Testis (tissue), 3 donors: ENCODE results near the gene CCDC192. TPM values are rescaled to one million over a fixed set of nuclear protein-coding genes. Genes with fewer than 3 reads are reported as not detected.

Experiments
- DNase-seq: peaks from one replicate; pipeline ENCODE4 v3.0.0-alpha.2; 2019
- H3K27ac ChIP-seq, 2 donors: fragments of 200-600 bp; sonication (generic); one replicate each; pipeline ENCODE4 v1.5.1; 2019
- H3K27me3 ChIP-seq: fragments of 200-600 bp; sonication (generic); one replicate; pipeline ENCODE4 v1.5.1; 2019
- H3K36me3 ChIP-seq: fragments of 200-600 bp; sonication (generic); one replicate; pipeline ENCODE4 v1.5.1; 2017; ENCODE audit warnings: low read depth; ENCODE audit errors: missing control alignments
- H3K4me1 ChIP-seq: fragments of 200-600 bp; sonication (generic); one replicate; pipeline ENCODE4 v1.5.1; 2019
- H3K4me3 ChIP-seq, 2 donors: fragments of 200-600 bp; sonication (generic); one replicate each; pipeline ENCODE4 v1.5.1; 2017 to 2019
- H3K9me3 ChIP-seq: fragments of 200-600 bp; sonication (generic); one replicate; pipeline ENCODE4 v1.5.1; 2017
- POLR2A ChIP-seq: fragments of 450-650 bp; IDR thresholded peaks from one replicate; pipeline ENCODE4 v1.6.1; 2017; ENCODE audit warnings: antibody characterized with exemption, mild to moderate bottlenecking, moderate library complexity
- WGBS, 2 donors: methylation state at CpG; one replicate each; pipeline ENCODE4 v1.1.5; 2018; 5-methylcytosine and 5-hydroxymethylcytosine counted together
- intact Hi-C: fragments of 100-400 bp; cut with DNase I; formaldehyde crosslinking; loops from one replicate; pipeline ENCODE4 v1.15.1; 2023; ENCODE audit warnings: low total_unique reads
- polyA plus RNA-seq: library from polyadenylated mRNA; stranded (reverse); fragments of 350-450 nt; fragmentation: Illumina TruSeq; extraction: RNeasy Lipid Tissue Mini Kit (QIAGEN cat#74804); gene quantifications from one replicate; pipeline ENCODE4 v1.2.3, GENCODE V29; 2014; ENCODE audit warnings: low read depth, low replicate concordance; ENCODE audit not compliant: insufficient read depth
- total RNA-seq, 2 donors: library from RNA; depleted of rRNA; stranded (reverse); fragments of >200 nt; gene quantifications; one replicate each; pipeline ENCODE4 v1.2.3, GENCODE V29; 2016
- TF ChIP-seq, protein P1 (sequence below), 3 experiments: fragments of 450-650 bp in 2 of 3; fragments of 200-600 bp in 1 of 3; sonication (generic) in 1 of 3; IDR thresholded peaks; one replicate each; pipeline ENCODE4 v1.5.1; 2016 to 2019; ENCODE audit warnings: antibody characterized with exemption in 3 of 3, mild to moderate bottlenecking in 2 of 3, moderate library complexity in 1 of 3

The CCDC192 gene
- total and polyA plus RNA-seq, 3 donors from 2014 or later = 7.8 to 22.6 (median 12.9) TPM

DNA sequence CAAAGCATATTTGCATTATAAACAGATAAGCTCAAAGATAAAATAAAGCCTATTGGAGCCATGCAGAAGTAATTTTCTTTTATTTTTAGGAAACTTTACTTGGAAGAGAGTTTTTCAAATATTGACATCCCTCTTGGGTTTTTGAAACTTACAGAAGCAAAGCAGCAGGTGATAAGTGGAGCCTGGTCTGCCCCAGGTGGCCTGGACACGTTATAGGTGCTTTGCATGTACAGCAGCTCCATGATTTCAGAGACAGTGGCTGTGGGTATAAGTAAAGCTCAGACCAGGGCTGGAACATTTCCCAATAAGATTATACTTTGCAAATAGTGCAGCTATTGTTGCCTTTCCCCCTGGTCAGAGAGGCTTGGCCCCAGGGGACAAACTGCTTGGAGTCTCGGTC, 51.5 kb downstream of the CCDC192 start:
- Histone ChIP-seq H3K4me1 (no peaks in the 10 kb centered on the region), H3K27me3 (no peaks in the 10 kb centered on the region), H3K9me3 (no peaks in the 10 kb centered on the region), H3K36me3 (no peaks in the 10 kb centered on the region), H3K4me3 (no peak overlapping the region), H3K27ac (no peak overlapping the region)
- intact Hi-C loops = loop anchor here (10.0 kb wide), 1 partner anchor 370 kb away; no protein-coding TSS in a partner anchor
- WGBS, 2 donors = 71 to 77% methylated on average over 2 of the region's 2 CpGs
- DNase-seq = no peak
- TF ChIP-seq, protein P1, sequence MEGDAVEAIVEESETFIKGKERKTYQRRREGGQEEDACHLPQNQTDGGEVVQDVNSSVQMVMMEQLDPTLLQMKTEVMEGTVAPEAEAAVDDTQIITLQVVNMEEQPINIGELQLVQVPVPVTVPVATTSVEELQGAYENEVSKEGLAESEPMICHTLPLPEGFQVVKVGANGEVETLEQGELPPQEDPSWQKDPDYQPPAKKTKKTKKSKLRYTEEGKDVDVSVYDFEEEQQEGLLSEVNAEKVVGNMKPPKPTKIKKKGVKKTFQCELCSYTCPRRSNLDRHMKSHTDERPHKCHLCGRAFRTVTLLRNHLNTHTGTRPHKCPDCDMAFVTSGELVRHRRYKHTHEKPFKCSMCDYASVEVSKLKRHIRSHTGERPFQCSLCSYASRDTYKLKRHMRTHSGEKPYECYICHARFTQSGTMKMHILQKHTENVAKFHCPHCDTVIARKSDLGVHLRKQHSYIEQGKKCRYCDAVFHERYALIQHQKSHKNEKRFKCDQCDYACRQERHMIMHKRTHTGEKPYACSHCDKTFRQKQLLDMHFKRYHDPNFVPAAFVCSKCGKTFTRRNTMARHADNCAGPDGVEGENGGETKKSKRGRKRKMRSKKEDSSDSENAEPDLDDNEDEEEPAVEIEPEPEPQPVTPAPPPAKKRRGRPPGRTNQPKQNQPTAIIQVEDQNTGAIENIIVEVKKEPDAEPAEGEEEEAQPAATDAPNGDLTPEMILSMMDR (IDR thresholded peaks at IDR 0.05) = no peak
- TF ChIP-seq POLR2A = no peak

DNA sequence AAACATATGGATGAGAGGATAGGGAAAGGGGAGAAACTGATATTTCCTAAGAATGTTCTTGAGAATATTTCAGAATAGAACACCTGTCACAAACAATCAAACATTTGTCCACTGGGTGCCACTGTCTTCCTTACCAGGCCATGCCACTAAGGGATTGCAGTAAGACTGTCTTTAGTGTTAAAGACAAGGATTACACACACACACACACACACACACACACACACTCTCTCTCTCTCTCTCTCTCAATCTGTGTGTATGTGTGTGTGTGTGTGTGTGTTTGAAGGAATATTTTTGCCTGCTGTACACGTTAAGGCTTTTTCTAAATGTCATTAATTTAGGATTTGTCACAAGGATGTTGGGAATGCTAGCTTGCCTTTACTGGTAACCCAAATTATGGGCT, 54.4 kb downstream of the CCDC192 start:
- DNase-seq = peak; percentile 49
- H3K36me3 ChIP-seq = no peaks in the 10 kb centered on the region
- intact Hi-C loops = loop anchor here (10.0 kb wide), 1 partner anchor 373 kb away; no protein-coding TSS in a partner anchor

DNA sequence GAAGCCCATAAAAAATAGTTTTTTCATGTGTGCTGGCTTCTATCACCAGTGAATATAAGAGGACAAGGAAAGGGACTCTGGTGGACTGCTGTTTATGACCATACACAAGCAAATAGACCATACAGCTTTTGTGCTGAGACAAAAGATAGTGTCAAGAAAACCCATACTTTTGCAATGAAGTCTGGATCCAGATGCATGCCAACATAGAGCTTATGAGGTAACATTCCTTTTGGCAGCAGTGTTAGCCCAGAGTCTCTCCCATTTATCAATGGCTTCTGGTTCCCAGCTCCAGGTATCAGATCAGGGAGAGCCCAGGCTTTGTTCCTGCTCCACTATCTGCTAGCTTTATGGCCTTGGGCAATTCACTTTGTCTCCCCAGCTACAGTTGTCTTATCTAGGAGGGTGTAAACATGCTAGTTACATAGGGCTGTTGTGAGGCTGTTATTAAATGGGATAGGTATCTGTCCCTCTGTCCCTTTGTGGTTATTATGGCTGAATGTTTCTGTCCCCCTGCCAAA, 55.6 kb downstream of the CCDC192 start:
- intact Hi-C loops = loop anchor here (10.0 kb wide), 1 partner anchor 374 kb away; no protein-coding TSS in a partner anchor
- Histone ChIP-seq H3K36me3 (no peaks in the 10 kb centered on the region), H3K27ac (no peak overlapping the region), H3K4me3 (no peak overlapping the region), H3K9me3 (no peaks in the 10 kb centered on the region), H3K27me3 (no peaks in the 10 kb centered on the region), H3K4me1 (no peaks in the 10 kb centered on the region)
- TF ChIP-seq, protein P1 (IDR thresholded peaks at IDR 0.05) = no peak
- no peak for TF ChIP-seq POLR2A
- DNase-seq = no peak

More for the DNA sequence above, 54.4 kb downstream of the CCDC192 start:
- TF ChIP-seq POLR2A = no peak
- TF ChIP-seq, protein P1 (IDR thresholded peaks at IDR 0.05) = peak in 2 of 3 experiments; percentile 10 to 38
- WGBS, 2 donors = 75% methylated on average over 1 of the region's 1 CpG
- Histone ChIP-seq H3K27me3 (no peaks in the 10 kb centered on the region), H3K9me3 (no peaks in the 10 kb centered on the region), H3K4me3 (no peak overlapping the region), H3K4me1 (no peaks in the 10 kb centered on the region), H3K27ac (no peak overlapping the region)

DNA sequence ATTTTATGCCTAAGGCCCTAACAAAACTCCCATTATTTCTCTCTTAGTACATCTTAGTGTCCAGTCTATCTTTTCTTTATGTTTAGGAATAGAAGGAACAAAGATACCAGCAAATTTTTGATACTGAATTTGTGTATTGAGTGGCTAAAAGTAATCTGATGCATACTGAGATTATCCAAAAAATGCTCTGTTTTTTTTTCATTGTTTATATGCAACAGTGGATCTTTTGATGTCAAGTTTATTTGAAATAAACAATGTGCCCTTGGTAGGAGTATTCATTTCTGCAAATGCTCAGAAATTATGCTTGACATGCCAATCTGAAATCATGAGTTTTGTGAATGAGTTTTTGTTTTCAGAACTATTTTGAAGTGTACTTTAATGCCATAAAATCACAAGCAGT, 58.7 kb downstream of the CCDC192 start:
- Histone ChIP-seq H3K27me3 (no peaks in the 10 kb centered on the region), H3K27ac (no peak overlapping the region), H3K4me1 (no peaks in the 10 kb centered on the region), H3K9me3 (no peaks in the 10 kb centered on the region), H3K4me3 (no peak overlapping the region), H3K36me3 (no peaks in the 10 kb centered on the region)
- intact Hi-C loops = no loop called here
- TF ChIP-seq, protein P1 (IDR thresholded peaks at IDR 0.05) = no peak
- no peak for TF ChIP-seq POLR2A
- DNase-seq = no peak

DNA sequence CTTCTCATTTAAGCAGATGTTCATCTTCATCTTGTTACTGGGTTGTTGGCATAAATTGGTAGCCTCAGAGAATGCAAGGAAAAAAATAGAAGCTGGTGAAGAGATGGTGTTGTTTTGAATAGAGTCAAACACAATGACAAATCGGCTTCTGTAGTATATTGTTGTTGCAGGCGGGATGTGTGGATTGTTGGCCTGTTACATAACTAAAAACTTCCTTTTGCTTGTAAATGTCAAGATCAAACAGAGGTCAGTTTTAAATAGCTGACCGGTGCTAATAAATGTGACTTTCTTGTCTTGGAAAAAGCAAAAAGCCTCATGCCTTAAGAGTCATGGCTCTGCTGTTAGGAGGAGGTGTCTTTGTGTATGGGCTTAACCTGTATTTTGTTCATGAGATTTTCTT, 59.2 kb downstream of the CCDC192 start:
- H3K4me3 ChIP-seq = no peak overlapping the region
- H3K4me1 ChIP-seq = no peaks in the 10 kb centered on the region
- H3K36me3 ChIP-seq = no peaks in the 10 kb centered on the region
- 57 to 67% methylated on average over 3 of the region's 3 CpGs for WGBS, 2 donors
- H3K27me3 ChIP-seq = no peaks in the 10 kb centered on the region
- H3K27ac ChIP-seq = no peak overlapping the region
- no peak for DNase-seq
- intact Hi-C loops = no loop called here
- TF ChIP-seq POLR2A = no peak
- TF ChIP-seq, protein P1 (IDR thresholded peaks at IDR 0.05) = no peak
- no peaks in the 10 kb centered on the region for H3K9me3 ChIP-seq
